RCC 7860 (cell line): Measurements from ENCODE around the gene ASNSD1.

Experiments
- DNase-seq: peaks from one replicate; pipeline ENCODE4 v3.0.0-alpha.2; 2015; ENCODE audit warnings: low spot score
- FAIRE-seq: peaks from 2 replicates; lab custom pipeline; 2012; peaks lifted over from hg19 to GRCh38; lab: Jason Lieb, UNC

ASNSD1 gene

GRCh38 chr2:189661148-189661956 is at the start of gene ASNSD1:
Gene ASNSD1 (plus strand): TSS chr2:189661459. CDS start chr2:189666133, 4,674 bp downstream.
- peak; percentile 100 for DNase-seq
- peak; percentile 96 for FAIRE-seq

- DNase-seq (no peak), FAIRE-seq (no peak)
Observed at GRCh38 chr2:189613077-189613636, 48.1 kb upstream of the ASNSD1 start.

GRCh38 chr2:189613650-189614420 is 47.4 kb upstream of the ASNSD1 start:
- FAIRE-seq (no peak), DNase-seq (no peak)

- no peak for FAIRE-seq
Observed at GRCh38 chr2:189614585-189614984, 46.7 kb upstream of the ASNSD1 start.

GRCh38 chr2:189618197-189618596 is 43.1 kb upstream of the ASNSD1 start:
- DNase-seq (no peak), FAIRE-seq (no peak)

More at GRCh38 chr2:189614585-189614984, 46.7 kb upstream of the ASNSD1 start:
- no peak for DNase-seq

- no peak for FAIRE-seq
- DNase-seq = no peak
Observed at GRCh38 chr2:189621781-189622180, 39.5 kb upstream of the ASNSD1 start.

- DNase-seq = no peak
- no peak for FAIRE-seq
Observed at GRCh38 chr2:189623049-189623448, 38.2 kb upstream of the ASNSD1 start.

- FAIRE-seq = no peak
- DNase-seq = no peak
Observed at GRCh38 chr2:189624648-189625355, 36.5 kb upstream of the ASNSD1 start.

GRCh38 chr2:189625636-189626035 is 35.6 kb upstream of the ASNSD1 start:
- FAIRE-seq = no peak
- no peak for DNase-seq

GRCh38 chr2:189627789-189628188 is 33.5 kb upstream of the ASNSD1 start:
- no peak for FAIRE-seq

GRCh38 chr2:189628817-189629530 is 32.3 kb upstream of the ASNSD1 start:
- FAIRE-seq (no peak), DNase-seq (no peak)

More at GRCh38 chr2:189627789-189628188, 33.5 kb upstream of the ASNSD1 start:
- DNase-seq = no peak

- FAIRE-seq (no peak), DNase-seq (no peak)
Observed at GRCh38 chr2:189629531-189630453, 31.5 kb upstream of the ASNSD1 start.

GRCh38 chr2:189631849-189632248 is 29.4 kb upstream of the ASNSD1 start:
- no peak for DNase-seq
- no peak for FAIRE-seq

GRCh38 chr2:189633392-189633811 is 27.9 kb upstream of the ASNSD1 start:
- FAIRE-seq (no peak), DNase-seq (no peak)

GRCh38 chr2:189635353-189635752 is 25.9 kb upstream of the ASNSD1 start:
- DNase-seq (no peak), FAIRE-seq (no peak)

GRCh38 chr2:189638301-189639006 is 22.8 kb upstream of the ASNSD1 start:
- FAIRE-seq (no peak), DNase-seq (no peak)

- FAIRE-seq (no peak), DNase-seq (no peak)
Observed at GRCh38 chr2:189639007-189639609, 22.2 kb upstream of the ASNSD1 start.

GRCh38 chr2:189641002-189641401 is 20.3 kb upstream of the ASNSD1 start:
- FAIRE-seq = no peak

More at GRCh38 chr2:189641002-189641401, 20.3 kb upstream of the ASNSD1 start:
- DNase-seq = no peak
